ENCODE results near the gene ZNF335. TPM values are rescaled to one million over a fixed set of nuclear protein-coding genes. Genes with fewer than 3 reads are reported as not detected.

Gene ZNF335
- total and polyA plus RNA-seq, 2 of the 13 experiments (the other 11 are each of a cell fraction or from before 2014, with no cell fraction given), result 9.7 to 13.7 TPM

GRCh38 chr20:45946149-45946970 lies 25.6 kb downstream of the ZNF335 start (continued):
- TF ChIP-seq DDIT3 (CRISPR knock-in tag; IDR thresholded peaks at IDR 0.05) (no peak), NRL (CRISPR knock-in tag; IDR thresholded peaks at IDR 0.05; ENCODE audit: borderline replicate concordance) (peak; percentile 50), TBP (CRISPR knock-in tag; IDR thresholded peaks at IDR 0.05) (0 out of 2 replicates have a peak, but pooled peaks have one; percentile 25), NR2C2 (CRISPR knock-in tag; IDR thresholded peaks at IDR 0.05; ENCODE audit: borderline replicate concordance) (peak; percentile 85), HIVEP1 (CRISPR knock-in tag; IDR thresholded peaks at IDR 0.05) (peak; percentile 88), PRDM10 (CRISPR knock-in tag; IDR thresholded peaks at IDR 0.05; ENCODE audit: low read depth) (peak; percentile 90), NR3C1 (CRISPR knock-in tag; IDR thresholded peaks at IDR 0.05) (no peak), ARNTL (CRISPR knock-in tag; IDR thresholded peaks at IDR 0.05) (peak; percentile 99), MBNL3 (CRISPR knock-in tag; conservative IDR thresholded peaks at IDR 0.05) (no peak), ZNF160 (CRISPR knock-in tag; IDR thresholded peaks at IDR 0.05) (peak; percentile 80; the same call in 1 of the 2 replicates), GATA4 (IDR thresholded peaks at IDR 0.05; ENCODE audit: borderline replicate concordance, low read depth) (no peak), ZKSCAN5 (CRISPR knock-in tag; IDR thresholded peaks at IDR 0.05) (no peak), ZFP37 (CRISPR knock-in tag; IDR thresholded peaks at IDR 0.05; ENCODE audit: borderline replicate concordance) (peak; percentile 96; the same call in 1 of the 2 replicates)
- TF ChIP-seq, protein P1, sequence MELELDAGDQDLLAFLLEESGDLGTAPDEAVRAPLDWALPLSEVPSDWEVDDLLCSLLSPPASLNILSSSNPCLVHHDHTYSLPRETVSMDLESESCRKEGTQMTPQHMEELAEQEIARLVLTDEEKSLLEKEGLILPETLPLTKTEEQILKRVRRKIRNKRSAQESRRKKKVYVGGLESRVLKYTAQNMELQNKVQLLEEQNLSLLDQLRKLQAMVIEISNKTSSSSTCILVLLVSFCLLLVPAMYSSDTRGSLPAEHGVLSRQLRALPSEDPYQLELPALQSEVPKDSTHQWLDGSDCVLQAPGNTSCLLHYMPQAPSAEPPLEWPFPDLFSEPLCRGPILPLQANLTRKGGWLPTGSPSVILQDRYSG (CRISPR knock-in tag; IDR thresholded peaks at IDR 0.05), result no peak
- TF ChIP-seq, protein P2, sequence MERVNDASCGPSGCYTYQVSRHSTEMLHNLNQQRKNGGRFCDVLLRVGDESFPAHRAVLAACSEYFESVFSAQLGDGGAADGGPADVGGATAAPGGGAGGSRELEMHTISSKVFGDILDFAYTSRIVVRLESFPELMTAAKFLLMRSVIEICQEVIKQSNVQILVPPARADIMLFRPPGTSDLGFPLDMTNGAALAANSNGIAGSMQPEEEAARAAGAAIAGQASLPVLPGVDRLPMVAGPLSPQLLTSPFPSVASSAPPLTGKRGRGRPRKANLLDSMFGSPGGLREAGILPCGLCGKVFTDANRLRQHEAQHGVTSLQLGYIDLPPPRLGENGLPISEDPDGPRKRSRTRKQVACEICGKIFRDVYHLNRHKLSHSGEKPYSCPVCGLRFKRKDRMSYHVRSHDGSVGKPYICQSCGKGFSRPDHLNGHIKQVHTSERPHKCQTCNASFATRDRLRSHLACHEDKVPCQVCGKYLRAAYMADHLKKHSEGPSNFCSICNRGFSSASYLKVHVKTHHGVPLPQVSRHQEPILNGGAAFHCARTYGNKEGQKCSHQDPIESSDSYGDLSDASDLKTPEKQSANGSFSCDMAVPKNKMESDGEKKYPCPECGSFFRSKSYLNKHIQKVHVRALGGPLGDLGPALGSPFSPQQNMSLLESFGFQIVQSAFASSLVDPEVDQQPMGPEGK (CRISPR knock-in tag; IDR thresholded peaks at IDR 0.05), result peak; percentile 83
- TF ChIP-seq, protein P3, sequence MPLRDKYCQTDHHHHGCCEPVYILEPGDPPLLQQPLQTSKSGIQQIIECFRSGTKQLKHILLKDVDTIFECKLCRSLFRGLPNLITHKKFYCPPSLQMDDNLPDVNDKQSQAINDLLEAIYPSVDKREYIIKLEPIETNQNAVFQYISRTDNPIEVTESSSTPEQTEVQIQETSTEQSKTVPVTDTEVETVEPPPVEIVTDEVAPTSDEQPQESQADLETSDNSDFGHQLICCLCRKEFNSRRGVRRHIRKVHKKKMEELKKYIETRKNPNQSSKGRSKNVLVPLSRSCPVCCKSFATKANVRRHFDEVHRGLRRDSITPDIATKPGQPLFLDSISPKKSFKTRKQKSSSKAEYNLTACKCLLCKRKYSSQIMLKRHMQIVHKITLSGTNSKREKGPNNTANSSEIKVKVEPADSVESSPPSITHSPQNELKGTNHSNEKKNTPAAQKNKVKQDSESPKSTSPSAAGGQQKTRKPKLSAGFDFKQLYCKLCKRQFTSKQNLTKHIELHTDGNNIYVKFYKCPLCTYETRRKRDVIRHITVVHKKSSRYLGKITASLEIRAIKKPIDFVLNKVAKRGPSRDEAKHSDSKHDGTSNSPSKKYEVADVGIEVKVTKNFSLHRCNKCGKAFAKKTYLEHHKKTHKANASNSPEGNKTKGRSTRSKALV (CRISPR knock-in tag; IDR thresholded peaks at IDR 0.05), result no peak
- TF ChIP-seq, protein P4, sequence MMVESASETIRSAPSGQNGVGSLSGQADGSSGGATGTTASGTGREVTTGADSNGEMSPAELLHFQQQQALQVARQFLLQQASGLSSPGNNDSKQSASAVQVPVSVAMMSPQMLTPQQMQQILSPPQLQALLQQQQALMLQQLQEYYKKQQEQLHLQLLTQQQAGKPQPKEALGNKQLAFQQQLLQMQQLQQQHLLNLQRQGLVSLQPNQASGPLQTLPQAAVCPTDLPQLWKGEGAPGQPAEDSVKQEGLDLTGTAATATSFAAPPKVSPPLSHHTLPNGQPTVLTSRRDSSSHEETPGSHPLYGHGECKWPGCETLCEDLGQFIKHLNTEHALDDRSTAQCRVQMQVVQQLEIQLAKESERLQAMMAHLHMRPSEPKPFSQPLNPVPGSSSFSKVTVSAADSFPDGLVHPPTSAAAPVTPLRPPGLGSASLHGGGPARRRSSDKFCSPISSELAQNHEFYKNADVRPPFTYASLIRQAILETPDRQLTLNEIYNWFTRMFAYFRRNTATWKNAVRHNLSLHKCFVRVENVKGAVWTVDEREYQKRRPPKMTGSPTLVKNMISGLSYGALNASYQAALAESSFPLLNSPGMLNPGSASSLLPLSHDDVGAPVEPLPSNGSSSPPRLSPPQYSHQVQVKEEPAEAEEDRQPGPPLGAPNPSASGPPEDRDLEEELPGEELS (CRISPR knock-in tag; IDR thresholded peaks at IDR 0.05), result peak; percentile 84

Data from HepG2 (cell line).